Measurements from ENCODE around the gene LRRC31.

DNA sequence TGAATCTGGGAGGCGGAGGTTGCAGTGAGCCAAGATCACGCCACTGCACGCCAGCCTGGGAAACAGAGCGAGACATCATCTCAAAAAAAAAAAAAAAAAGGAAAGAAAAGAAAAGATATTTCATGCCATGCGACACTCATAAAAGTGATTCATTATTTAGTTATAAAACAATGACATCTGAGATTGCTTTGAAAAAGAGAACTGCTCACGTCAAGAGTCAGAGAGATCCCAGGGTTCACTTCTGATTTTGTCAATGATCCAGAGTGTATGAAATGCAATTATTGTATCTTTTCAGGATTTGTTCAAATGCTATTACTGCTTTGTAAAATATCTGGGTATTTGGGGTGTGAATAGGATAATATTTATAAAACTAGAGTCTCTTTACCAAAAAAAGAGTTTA, 35.7 kb upstream of the LRRC31 start:
- no peak for TF ChIP-seq JUN (IDR thresholded peaks at IDR 0.05; ENCODE audit: low read depth, low read length)
- TF ChIP-seq MAFK (IDR thresholded peaks at IDR 0.05; ENCODE audit: low read depth, low read length) = no peak
- TF ChIP-seq, protein P1, sequence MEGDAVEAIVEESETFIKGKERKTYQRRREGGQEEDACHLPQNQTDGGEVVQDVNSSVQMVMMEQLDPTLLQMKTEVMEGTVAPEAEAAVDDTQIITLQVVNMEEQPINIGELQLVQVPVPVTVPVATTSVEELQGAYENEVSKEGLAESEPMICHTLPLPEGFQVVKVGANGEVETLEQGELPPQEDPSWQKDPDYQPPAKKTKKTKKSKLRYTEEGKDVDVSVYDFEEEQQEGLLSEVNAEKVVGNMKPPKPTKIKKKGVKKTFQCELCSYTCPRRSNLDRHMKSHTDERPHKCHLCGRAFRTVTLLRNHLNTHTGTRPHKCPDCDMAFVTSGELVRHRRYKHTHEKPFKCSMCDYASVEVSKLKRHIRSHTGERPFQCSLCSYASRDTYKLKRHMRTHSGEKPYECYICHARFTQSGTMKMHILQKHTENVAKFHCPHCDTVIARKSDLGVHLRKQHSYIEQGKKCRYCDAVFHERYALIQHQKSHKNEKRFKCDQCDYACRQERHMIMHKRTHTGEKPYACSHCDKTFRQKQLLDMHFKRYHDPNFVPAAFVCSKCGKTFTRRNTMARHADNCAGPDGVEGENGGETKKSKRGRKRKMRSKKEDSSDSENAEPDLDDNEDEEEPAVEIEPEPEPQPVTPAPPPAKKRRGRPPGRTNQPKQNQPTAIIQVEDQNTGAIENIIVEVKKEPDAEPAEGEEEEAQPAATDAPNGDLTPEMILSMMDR (IDR thresholded peaks at IDR 0.05; ENCODE audit: control extremely low read depth in 1 of 3, insufficient read depth in 1 of 3, low read depth in 1 of 3, low read length in 3 of 3) = no peak
- TF ChIP-seq BACH1 (IDR thresholded peaks at IDR 0.05; ENCODE audit: low read length) = no peak
- no peak for TF ChIP-seq USF2 (IDR thresholded peaks at IDR 0.05; ENCODE audit: low read length)
- no peak for TF ChIP-seq RBBP5 (IDR thresholded peaks at IDR 0.05; ENCODE audit: borderline replicate concordance, low read depth, low read length)
- no peak for TF ChIP-seq MAX (IDR thresholded peaks at IDR 0.05)
- TF ChIP-seq KDM5A (IDR thresholded peaks at IDR 0.05; ENCODE audit: low read length) = no peak
- no peak for TF ChIP-seq KDM1A (IDR thresholded peaks at IDR 0.05; ENCODE audit: borderline replicate concordance, low read length)
- TF ChIP-seq BCL11A (IDR thresholded peaks at IDR 0.05; ENCODE audit: low read depth in 2 of 2, low read length in 2 of 2) = no peak
- no peak for TF ChIP-seq POLR2A (IDR thresholded peaks at IDR 0.05; ENCODE audit: control extremely low read depth in 1 of 2, low read depth in 2 of 2, low read length in 2 of 2)
- no peak for TF ChIP-seq SAP30 (IDR thresholded peaks at IDR 0.05; ENCODE audit: insufficient read depth, insufficient replicate concordance, low read length)
- TF ChIP-seq, protein P2, sequence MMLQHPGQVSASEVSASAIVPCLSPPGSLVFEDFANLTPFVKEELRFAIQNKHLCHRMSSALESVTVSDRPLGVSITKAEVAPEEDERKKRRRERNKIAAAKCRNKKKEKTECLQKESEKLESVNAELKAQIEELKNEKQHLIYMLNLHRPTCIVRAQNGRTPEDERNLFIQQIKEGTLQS (IDR thresholded peaks at IDR 0.05; ENCODE audit: insufficient read depth, low read depth, low read length) = no peak
- TF ChIP-seq EZH2 (IDR thresholded peaks at IDR 0.05; ENCODE audit: low read depth, low read length, severe bottlenecking) = no peak
